Endothelial cell of umbilical vein (primary cell): ENCODE results near the gene SH3BP5L. TPM values are rescaled to one million over a fixed set of nuclear protein-coding genes. Genes with fewer than 3 reads are reported as not detected.

Experiments used
- BruUV-seq: library from RNA; stranded (reverse); fragments of 400-500 nt; replicated peaks from 2 replicates; lab custom pipeline; 2021; lab: Mats Ljungman, UMichigan
- CTCF ChIA-PET: fragments of 300-600, 350-600 bp; sonication (Branson Sonifier 250); formaldehyde crosslinking; loops from one replicate; lab custom pipeline; 2021; ENCODE audit warnings: antibody characterized with exemption, inconsistent platforms; lab: Charles Lee
- POLR2A ChIA-PET: fragments of 300-600, 350-600 bp; sonication (Branson Sonifier 250); formaldehyde crosslinking; loops from one replicate; lab custom pipeline; 2021; ENCODE audit warnings: antibody characterized with exemption, inconsistent platforms; lab: Charles Lee
- DNase-seq: peaks from one replicate; pipeline ENCODE4 v3.0.0-alpha.2; 2011; ENCODE audit warnings: low read depth, low spot score
- FAIRE-seq: peaks from 2 replicates; lab custom pipeline; 2011; peaks lifted over from hg19 to GRCh38; lab: Jason Lieb, UNC
- H2AFZ ChIP-seq: 2 replicates; pipeline ENCODE4 v1.6.0; 2012; ENCODE audit warnings: low read depth, low read length, control low read depth, inconsistent platforms
- H3K27ac ChIP-seq: 2 replicates; pipeline ENCODE4 v1.5.1; 2011; ENCODE audit warnings: low read depth, mild to moderate bottlenecking, control low read depth, low read length, moderate library complexity; ENCODE audit not compliant: insufficient read depth
- H3K27me3 ChIP-seq, 2 experiments: 2 replicates each; pipeline versions ENCODE4 v1.6.0 to v1.6.1; 2011; ENCODE audit warnings: low read length in 2 of 2, mixed read lengths in 1 of 2; ENCODE audit not compliant: control insufficient read depth in 2 of 2, insufficient read depth in 2 of 2
- H3K36me3 ChIP-seq, 2 experiments: 2 replicates in 1 of 2; 3 replicates in 1 of 2; pipeline ENCODE4 v1.5.1; 2011; ENCODE audit warnings: low read length in 2 of 2, mild to moderate bottlenecking in 1 of 2, moderate library complexity in 1 of 2; ENCODE audit not compliant: control insufficient read depth in 2 of 2, insufficient read depth in 2 of 2; ENCODE audit errors: extremely low read depth in 1 of 2
- H3K4me1 ChIP-seq: 3 replicates; pipeline ENCODE4 v1.5.1; 2011; ENCODE audit warnings: mild to moderate bottlenecking, low read length; ENCODE audit not compliant: control insufficient read depth, insufficient read depth; ENCODE audit errors: extremely low read depth
- H3K4me2 ChIP-seq: 2 replicates; pipeline ENCODE4 v1.6.1; 2011; ENCODE audit warnings: low read length, control low read depth, mixed read lengths; ENCODE audit not compliant: insufficient read depth
- H3K4me3 ChIP-seq, 3 experiments: fragments of 200-600 bp in 1 of 3; sonication (generic), shearing (Covaris generic) in 1 of 3; replicated peaks in 1 of 3; 2 replicates each; pipeline ENCODE4 v1.5.1; 2011 to 2016; ENCODE audit warnings: control low read depth in 3 of 3, low read length in 3 of 3, mild to moderate bottlenecking in 2 of 3, inconsistent platforms in 1 of 3, low read depth in 1 of 3, moderate library complexity in 1 of 3; ENCODE audit not compliant: insufficient read depth in 1 of 3
- H3K79me2 ChIP-seq: 2 replicates; pipeline ENCODE4 v1.6.0; 2012; ENCODE audit warnings: low read length, inconsistent platforms; ENCODE audit not compliant: control insufficient read depth, insufficient read depth
- H3K9ac ChIP-seq: replicated peaks from 2 replicates; pipeline ENCODE3; 2011; ENCODE audit warnings: low read length, control low read depth; ENCODE audit not compliant: insufficient read depth; ENCODE audit errors: extremely low read depth
- H3K9me1 ChIP-seq: replicated peaks from 3 replicates; pipeline ENCODE4 v1.6.0; 2011; ENCODE audit warnings: mild to moderate bottlenecking, low read length; ENCODE audit not compliant: control insufficient read depth, insufficient read depth; ENCODE audit errors: extremely low read depth
- H3K9me3 ChIP-seq: replicated peaks from 2 replicates; pipeline ENCODE4 v1.5.1; 2012; ENCODE audit warnings: low read length, inconsistent platforms; ENCODE audit not compliant: control insufficient read depth, insufficient read depth
- H4K20me1 ChIP-seq: replicated peaks from 2 replicates; pipeline ENCODE3; 2011; ENCODE audit warnings: mild to moderate bottlenecking, low read length; ENCODE audit not compliant: control insufficient read depth, insufficient read depth; ENCODE audit errors: extremely low read depth
- EZH2 ChIP-seq: IDR thresholded peaks from 2 replicates; pipeline ENCODE4 v1.6.1; 2012; ENCODE audit warnings: borderline replicate concordance, low read depth, mild to moderate bottlenecking, moderate library complexity, low read length, inconsistent platforms; ENCODE audit not compliant: severe bottlenecking
- FOS ChIP-seq: IDR thresholded peaks from 2 replicates; pipeline ENCODE4 v1.6.1; 2011; ENCODE audit warnings: mild to moderate bottlenecking, low read length, moderate library complexity, borderline replicate concordance; ENCODE audit not compliant: insufficient read depth
- GATA2 ChIP-seq: IDR thresholded peaks from 2 replicates; pipeline ENCODE4 v1.7.0; 2011; ENCODE audit warnings: low read depth, mild to moderate bottlenecking, moderate library complexity, mixed read lengths, low read length; ENCODE audit not compliant: insufficient read length, insufficient read depth
- JUN ChIP-seq: IDR thresholded peaks from 2 replicates; pipeline ENCODE4 v1.6.1; 2011; ENCODE audit warnings: borderline replicate concordance, low read depth; ENCODE audit not compliant: insufficient read length, insufficient read depth
- MYC ChIP-seq: IDR thresholded peaks from one replicate; pipeline ENCODE4 v1.6.1; 2011; ENCODE audit warnings: mild to moderate bottlenecking, low read depth, low read length
- POLR2A ChIP-seq: IDR thresholded peaks from 2 replicates; pipeline ENCODE4 v1.6.1; 2012; ENCODE audit warnings: low read depth, mild to moderate bottlenecking, control low read depth, low read length
- POLR2AphosphoS5 ChIP-seq: IDR thresholded peaks from 2 replicates; pipeline ENCODE4 v1.6.1; 2012; ENCODE audit warnings: low read depth, mild to moderate bottlenecking, control low read depth, low read length, moderate library complexity; ENCODE audit not compliant: insufficient read depth
- dilution Hi-C: fragments of 300-500 bp; cut with MboI; formaldehyde crosslinking; loops from one replicate; pipeline ENCODE4 v1.15.0; 2019; ENCODE audit warnings: low sequenced_read_pairs; ENCODE audit not compliant: extremely low pct_ligation_motif_present
- intact Hi-C: fragments of 100-400 bp; cut with micrococcal nuclease; formaldehyde crosslinking; loops from one replicate; pipeline ENCODE4 v1.10.0; 2022
- polyA plus RNA-seq, 4 experiments: library from polyadenylated mRNA; depleted of rRNA in 3 of 4; stranded (reverse) in 3 of 4; unstranded in 1 of 4; fragments of >200 nt; gene quantifications; 2 replicates each; pipeline versions ENCODE4 v1.2.1 to v1.2.3, GENCODE V29; 2011 to 2012; ENCODE audit warnings: missing spikeins in 1 of 4
- total RNA-seq: library from RNA; stranded (reverse); gene quantifications from 2 replicates; pipeline ENCODE4 v1.2.3, GENCODE V29; 2021
- TF ChIP-seq, protein P1 (sequence below), 2 donors: IDR thresholded peaks; 1 replicate in 1 of 2; 2 replicates in 1 of 2; pipeline ENCODE4 v1.5.1; 2011; ENCODE audit warnings: low read length in 2 of 2, mild to moderate bottlenecking in 2 of 2, moderate library complexity in 2 of 2, control low read depth in 1 of 2, inconsistent platforms in 1 of 2, low read depth in 1 of 2; ENCODE audit not compliant: insufficient read depth in 1 of 2; ENCODE audit errors: extremely low read depth in 1 of 2
- TF ChIP-seq, protein P2 (sequence below): IDR thresholded peaks from 2 replicates; pipeline ENCODE4 v1.6.1; 2011; ENCODE audit not compliant: insufficient read depth, insufficient read length

SH3BP5L gene
- total and polyA plus RNA-seq, 2 donors (not counting 3 experiments of a cell fraction or from before 2014, with no cell fraction given) = 24.7 TPM

DNA sequence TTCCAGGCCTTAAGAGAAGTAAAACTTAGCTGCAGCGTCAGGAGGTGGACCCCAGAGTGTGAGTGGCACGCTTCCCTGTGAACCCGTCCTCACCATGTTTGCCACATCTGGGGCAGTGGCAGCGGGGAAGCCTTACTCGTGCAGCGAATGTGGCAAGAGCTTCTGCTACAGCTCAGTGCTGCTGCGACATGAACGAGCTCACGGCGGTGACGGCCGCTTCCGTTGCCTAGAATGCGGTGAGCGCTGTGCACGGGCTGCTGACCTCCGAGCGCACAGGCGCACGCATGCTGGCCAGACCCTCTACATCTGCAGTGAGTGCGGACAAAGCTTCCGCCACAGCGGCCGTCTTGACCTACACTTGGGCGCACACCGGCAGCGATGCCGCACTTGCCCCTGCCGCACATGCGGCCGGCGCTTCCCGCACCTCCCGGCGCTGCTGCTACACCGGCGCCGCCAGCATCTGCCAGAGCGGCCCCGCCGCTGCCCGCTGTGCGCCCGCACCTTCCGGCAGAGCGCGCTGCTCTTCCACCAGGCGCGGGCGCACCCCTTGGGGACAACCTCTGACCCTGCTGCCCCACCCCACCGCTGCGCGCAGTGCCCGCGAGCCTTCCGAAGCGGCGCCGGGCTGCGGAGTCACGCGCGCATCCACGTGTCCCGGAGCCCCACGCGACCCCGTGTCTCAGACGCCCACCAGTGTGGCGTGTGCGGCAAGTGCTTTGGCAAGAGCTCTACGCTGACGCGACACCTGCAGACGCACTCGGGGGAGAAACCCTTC, 21.7 kb upstream of the SH3BP5L start:
- H3K27ac ChIP-seq = no peak overlapping the region
- intact Hi-C loops (no loop called here), dilution Hi-C loops (no loop called here)
- no peak overlapping the region for H3K4me2 ChIP-seq
- no peak overlapping the region for H2AFZ ChIP-seq
- peaks cover 6 to 26% of the 10 kb centered on the region in 2 experiments for H3K36me3 ChIP-seq
- H3K4me3 ChIP-seq = no peak overlapping the region
- TF ChIP-seq JUN = no peak
- TF ChIP-seq EZH2 = no peak
- TF ChIP-seq FOS = no peak
- no peak for TF ChIP-seq MYC
- TF ChIP-seq POLR2A = no peak
- TF ChIP-seq GATA2 = no peak
- TF ChIP-seq POLR2AphosphoS5 = no peak
- TF ChIP-seq, protein P1, sequence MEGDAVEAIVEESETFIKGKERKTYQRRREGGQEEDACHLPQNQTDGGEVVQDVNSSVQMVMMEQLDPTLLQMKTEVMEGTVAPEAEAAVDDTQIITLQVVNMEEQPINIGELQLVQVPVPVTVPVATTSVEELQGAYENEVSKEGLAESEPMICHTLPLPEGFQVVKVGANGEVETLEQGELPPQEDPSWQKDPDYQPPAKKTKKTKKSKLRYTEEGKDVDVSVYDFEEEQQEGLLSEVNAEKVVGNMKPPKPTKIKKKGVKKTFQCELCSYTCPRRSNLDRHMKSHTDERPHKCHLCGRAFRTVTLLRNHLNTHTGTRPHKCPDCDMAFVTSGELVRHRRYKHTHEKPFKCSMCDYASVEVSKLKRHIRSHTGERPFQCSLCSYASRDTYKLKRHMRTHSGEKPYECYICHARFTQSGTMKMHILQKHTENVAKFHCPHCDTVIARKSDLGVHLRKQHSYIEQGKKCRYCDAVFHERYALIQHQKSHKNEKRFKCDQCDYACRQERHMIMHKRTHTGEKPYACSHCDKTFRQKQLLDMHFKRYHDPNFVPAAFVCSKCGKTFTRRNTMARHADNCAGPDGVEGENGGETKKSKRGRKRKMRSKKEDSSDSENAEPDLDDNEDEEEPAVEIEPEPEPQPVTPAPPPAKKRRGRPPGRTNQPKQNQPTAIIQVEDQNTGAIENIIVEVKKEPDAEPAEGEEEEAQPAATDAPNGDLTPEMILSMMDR (IDR thresholded peaks at IDR 0.05; ENCODE audit: extremely low read depth in 1 of 2, insufficient read depth in 1 of 2, low read depth in 1 of 2, low read length in 2 of 2) = no peak
- TF ChIP-seq, protein P2, sequence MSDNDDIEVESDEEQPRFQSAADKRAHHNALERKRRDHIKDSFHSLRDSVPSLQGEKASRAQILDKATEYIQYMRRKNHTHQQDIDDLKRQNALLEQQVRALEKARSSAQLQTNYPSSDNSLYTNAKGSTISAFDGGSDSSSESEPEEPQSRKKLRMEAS = no peak
- no peak overlapping the region for H3K9ac ChIP-seq
- no TSS peak for BruUV-seq
- H3K9me3 ChIP-seq = no peaks in the 10 kb centered on the region
- H3K27me3 ChIP-seq = no peaks in the 10 kb centered on the region
- ChIA-PET CTCF (interaction anchor here (0.8 kb wide), 1 partner anchor 11 kb away, joined by 3 read pairs; no protein-coding TSS in a partner anchor), POLR2A (no interaction called here)
- H3K79me2 ChIP-seq = peaks cover 5% of the 10 kb centered on the region
- H4K20me1 ChIP-seq = no peaks in the 10 kb centered on the region
- H3K4me1 ChIP-seq = no peaks in the 10 kb centered on the region
- H3K9me1 ChIP-seq = no peaks in the 10 kb centered on the region
- FAIRE-seq (no peak), DNase-seq (no peak)
